CD4-positive, alpha-beta T cell treated with Interferon gamma for 1 hour (primary cell): ENCODE data around the gene CD4.

Experiments
- DNase-seq: peaks from one replicate; pipeline ENCODE4 v3.0.0-alpha.2; 2020

CD4 gene

DNA sequence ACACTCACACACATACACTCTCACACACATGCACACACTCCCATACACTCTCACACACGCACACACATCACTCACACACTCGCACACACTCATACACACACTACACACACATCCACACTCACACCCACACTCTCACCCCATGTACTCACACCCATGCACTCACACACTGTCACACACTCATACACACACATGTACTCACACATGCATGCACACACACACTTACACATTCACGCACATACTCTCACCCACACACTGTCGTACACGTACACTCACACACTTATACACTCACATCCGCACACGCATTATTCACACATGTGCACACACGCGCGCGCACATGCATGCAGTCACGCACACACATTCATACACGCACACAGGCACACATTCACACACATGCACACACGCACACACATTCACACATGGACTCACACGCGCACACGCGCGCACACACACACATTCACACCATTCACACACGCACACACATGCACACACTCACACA lies 28.4 kb downstream of the CD4 start:
- no peak for DNase-seq

DNA sequence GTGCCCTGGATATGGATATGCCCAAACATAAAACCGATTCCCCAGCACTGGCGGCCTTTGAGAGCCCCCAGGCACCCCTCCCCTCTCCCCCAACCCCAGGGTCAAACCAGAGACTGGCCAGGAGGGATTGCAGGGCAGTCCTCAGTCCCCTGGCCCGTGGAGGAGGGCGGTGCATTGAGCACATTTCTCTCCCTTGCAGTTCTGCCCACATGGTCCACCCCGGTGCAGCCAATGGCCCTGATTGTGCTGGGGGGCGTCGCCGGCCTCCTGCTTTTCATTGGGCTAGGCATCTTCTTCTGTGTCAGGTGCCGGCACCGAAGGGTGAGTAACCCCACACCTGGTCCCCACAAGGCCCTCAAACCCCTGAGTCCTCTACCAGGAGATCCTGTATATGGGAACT lies 28.9 kb downstream of the CD4 start:
- DNase-seq, result no peak

DNA sequence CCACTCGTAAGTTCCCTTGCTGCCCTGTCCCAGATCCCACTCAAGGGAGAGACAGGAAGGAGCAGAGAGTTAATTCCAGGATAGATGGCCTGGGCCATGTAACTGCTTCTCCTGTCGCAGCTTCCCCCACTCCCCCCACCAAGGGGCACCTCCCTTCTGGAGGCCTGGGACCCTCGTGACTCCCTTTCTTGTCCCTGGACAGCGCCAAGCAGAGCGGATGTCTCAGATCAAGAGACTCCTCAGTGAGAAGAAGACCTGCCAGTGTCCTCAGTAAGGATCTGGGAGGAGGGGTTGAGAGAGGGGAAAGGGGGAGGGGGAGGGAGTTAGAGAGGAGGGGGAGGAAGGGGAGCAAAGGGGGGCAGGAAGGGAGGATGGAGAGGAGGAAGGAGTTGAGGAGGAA lies 29.3 kb downstream of the CD4 start:
- DNase-seq, result no peak

DNA sequence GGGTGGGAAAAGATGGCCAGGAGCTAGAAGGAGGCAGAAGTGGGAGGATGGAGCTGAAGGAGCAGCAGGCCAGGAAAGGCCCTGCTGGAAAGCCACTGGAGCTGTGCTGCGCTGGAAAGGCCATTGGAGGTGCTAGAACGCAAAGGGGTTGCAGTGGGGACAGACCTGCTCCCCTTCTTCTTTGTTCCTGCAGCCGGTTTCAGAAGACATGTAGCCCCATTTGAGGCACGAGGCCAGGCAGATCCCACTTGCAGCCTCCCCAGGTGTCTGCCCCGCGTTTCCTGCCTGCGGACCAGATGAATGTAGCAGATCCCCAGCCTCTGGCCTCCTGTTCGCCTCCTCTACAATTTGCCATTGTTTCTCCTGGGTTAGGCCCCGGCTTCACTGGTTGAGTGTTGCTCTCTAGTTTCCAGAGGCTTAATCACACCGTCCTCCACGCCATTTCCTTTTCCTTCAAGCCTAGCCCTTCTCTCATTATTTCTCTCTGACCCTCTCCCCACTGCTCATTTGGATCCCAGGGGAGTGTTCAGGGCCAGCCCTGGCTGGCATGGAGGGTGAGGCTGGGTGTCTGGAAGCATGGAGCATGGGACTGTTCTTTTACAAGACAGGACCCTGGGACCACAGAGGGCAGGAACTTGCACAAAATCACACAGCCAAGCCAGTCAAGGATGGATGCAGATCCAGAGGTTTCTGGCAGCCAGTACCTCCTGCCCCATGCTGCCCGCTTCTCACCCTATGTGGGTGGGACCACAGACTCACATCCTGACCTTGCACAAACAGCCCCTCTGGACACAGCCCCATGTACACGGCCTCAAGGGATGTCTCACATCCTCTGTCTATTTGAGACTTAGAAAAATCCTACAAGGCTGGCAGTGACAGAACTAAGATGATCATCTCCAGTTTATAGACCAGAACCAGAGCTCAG lies 30.0 kb downstream of the CD4 start:
- no peak for DNase-seq

DNA sequence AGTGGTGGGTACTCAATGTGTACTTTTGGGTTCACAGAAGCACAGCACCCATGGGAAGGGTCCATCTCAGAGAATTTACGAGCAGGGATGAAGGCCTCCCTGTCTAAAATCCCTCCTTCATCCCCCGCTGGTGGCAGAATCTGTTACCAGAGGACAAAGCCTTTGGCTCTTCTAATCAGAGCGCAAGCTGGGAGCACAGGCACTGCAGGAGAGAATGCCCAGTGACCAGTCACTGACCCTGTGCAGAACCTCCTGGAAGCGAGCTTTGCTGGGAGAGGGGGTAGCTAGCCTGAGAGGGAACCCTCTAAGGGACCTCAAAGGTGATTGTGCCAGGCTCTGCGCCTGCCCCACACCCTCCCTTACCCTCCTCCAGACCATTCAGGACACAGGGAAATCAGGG lies 30.8 kb downstream of the CD4 start:
- no peak for DNase-seq

DNA sequence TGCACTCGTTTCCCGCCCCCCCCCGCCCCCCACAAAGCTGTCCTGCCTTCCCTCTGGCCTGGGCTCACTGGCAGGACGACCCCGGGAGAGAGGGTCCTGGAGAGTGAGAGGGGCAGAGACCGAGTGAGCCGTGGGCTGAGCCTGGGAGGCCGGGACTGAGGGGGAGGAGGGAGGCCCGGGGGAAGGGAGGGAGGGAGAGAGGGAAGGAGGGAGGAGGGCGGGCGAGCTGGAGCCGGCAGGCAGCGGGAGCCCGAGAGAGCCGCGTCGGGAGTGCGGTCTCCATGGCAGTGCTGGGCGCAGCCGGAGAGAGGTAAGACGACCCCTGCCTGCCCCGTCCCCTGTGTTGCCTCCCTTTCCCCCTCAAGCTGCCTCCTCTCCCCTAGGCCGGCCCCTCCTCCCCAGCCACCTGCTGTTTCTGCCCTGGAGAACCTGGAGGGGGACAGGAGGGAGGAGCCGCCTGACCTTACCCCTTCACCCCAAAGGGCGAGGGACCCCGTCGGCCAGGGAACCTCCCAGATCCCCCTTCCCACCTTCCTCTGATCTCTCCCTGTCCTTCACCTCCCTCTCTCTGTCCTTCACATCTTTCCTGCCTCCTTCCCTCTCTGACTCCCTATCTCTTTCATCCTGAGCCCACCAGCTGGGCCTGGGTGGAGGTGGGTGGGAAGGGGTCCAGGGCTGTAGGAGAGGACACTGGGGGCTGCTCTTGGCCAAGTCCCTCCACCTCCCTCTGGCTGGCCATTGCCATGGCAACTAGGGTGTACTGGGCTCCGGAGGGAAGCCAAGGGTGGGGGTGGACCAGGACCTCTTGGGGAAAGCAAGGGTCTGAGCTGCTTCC lies 32.5 kb downstream of the CD4 start, which contains the start of gene GPR162:
Gene GPR162, plus strand, starts transcription at position 231 of the 835 bp plus-strand sequence. CDS start 2,078 bp downstream, outside the sequence.
- peak; percentile 8 for DNase-seq

DNA sequence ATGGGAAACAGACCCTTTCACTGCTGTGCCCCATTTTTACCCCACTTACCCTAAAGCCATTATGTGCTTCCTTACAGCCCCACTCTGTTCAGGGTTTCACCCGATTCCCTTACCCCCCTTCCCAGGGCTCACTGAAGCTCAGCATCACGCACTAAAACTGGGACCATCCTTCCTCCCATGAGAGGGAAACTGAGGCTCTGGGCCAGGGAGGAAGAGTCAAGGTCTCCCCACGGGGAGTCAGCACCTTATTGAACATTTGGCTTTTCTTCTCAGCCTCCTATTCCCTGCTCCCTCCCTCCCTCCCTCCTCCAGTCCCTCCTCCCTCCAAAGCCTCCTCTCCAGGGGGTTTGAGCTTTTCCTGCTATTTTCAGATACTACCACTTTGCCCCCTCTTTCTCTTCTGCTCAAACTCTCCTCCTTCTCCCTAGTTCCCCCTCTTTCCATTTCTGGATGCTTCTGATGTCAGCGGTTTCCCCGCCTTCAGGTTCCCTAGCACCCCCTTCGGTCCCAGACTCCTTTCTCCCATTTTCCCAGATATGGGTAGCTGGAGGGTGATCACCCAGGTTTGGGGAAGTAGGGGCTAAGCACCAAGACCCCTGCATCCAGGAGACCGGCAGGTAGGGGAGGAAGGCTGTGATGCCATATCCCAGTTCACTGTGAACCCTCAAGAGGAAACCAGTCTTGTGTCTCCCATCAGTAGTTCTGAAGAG lies 33.3 kb downstream of the CD4 start:
- DNase-seq, result no peak

DNA sequence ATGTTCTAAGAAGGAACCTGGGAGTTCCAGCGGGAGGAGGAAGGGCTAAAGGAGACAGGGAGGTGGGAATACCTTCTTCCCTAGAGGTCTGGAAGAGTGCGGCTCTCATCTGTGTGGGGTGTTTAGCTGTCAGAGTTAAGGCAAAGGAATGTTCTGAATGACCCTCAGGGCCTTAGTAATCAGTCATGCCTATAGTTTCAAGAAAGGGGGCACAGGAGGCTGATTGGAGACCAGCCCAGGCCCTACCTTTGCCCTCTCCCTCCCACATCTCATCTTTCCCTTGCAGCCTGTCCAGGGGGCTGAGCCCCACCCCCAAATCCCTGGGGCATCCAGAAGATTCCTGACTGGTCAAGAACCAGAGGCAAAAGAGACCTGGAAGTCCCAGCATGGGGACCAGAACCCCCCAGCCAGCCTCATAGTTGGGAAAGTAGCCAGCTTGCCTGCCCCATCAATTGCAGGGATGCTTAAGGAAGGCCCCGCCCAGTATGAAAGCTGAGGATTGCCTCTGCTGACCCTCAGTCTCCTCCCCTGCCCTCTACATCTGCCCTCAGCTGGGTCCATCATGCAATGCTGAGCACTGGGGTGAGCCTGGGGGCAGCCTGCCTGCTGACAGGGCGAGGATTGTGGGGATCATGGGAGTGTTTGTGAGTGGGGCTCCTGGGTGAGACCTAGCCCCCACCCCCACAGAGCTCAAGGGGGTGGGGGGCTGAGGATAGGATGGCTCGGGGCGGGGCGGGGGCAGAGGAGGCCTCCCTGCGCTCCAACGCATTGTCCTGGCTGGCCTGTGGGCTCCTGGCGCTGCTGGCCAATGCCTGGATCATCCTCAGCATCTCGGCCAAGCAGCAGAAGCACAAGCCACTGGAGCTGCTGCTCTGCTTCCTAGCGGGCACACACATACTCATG lies 34.1 kb downstream of the CD4 start:
- no peak for DNase-seq

DNA sequence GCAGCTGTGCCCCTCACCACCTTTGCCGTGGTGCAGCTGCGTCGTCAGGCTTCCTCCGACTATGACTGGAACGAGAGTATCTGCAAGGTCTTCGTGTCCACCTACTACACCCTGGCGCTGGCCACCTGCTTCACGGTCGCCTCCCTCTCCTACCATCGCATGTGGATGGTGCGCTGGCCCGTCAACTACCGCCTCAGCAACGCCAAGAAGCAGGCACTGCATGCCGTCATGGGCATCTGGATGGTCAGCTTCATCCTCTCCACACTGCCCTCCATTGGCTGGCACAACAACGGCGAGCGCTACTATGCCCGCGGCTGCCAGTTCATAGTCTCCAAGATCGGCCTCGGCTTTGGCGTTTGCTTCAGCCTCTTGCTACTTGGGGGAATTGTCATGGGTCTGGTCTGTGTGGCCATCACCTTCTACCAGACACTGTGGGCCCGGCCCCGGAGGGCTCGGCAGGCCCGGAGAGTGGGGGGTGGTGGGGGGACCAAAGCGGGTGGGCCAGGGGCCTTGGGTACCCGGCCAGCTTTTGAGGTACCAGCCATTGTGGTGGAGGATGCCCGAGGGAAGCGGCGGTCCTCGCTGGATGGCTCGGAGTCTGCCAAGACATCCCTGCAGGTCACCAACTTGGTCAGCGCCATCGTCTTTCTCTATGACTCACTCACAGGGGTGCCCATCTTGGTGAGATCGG lies 34.9 kb downstream of the CD4 start:
- DNase-seq, result no peak

DNA sequence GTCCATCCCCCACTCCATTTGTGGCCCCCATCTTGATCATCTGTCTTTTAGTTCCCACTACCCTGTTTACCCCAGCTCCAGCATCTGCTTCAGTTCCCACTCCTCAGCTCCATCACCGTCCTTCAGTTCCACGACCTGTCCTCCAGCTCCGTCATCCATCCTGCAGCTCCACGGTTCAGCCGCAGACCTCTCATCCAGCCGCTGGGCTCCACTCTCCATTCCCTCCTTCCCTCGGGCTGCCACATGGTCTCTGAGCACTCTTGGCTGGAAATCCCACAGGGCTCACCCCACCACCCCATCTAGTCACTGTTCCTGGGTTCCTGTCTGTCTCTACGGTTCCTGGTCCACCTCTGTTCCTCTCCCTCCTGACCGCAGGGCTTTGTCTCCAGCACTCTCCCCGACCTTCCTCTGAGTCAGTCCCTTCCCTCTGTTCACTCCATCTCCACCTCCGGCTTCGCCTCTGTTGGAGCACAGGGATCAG lies 35.6 kb downstream of the CD4 start:
- DNase-seq, result no peak

DNA sequence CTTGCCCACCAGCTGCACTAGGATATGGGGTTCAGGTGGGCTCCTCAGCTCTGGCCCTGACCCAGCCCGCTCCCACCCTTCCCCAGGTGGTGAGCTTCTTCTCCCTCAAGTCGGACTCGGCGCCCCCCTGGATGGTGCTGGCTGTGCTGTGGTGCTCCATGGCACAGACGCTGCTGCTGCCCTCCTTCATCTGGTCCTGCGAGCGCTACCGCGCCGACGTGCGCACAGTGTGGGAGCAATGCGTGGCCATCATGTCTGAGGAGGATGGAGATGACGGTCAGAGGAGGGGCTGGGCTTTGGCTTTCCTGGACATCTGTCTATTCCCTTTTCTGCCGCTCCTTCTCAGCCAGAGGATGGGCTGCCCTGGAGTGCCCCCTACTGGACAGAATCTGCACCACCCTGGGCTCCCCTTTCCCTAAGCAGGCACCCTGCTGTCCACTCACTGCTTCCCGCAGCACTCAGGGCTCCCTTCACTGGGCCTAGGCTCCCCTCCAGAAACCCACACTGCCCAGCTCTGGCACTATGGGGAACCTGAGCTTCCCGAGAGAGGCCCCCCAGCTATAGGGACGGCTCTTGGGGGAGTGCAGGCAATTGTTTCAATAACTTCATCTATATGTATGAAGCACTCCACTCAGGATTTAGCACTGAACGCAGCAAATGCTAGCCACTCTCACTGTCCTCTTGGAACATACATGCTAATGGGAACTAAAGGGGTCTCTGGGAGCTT lies 36.2 kb downstream of the CD4 start:
- peak; percentile 69 for DNase-seq

DNA sequence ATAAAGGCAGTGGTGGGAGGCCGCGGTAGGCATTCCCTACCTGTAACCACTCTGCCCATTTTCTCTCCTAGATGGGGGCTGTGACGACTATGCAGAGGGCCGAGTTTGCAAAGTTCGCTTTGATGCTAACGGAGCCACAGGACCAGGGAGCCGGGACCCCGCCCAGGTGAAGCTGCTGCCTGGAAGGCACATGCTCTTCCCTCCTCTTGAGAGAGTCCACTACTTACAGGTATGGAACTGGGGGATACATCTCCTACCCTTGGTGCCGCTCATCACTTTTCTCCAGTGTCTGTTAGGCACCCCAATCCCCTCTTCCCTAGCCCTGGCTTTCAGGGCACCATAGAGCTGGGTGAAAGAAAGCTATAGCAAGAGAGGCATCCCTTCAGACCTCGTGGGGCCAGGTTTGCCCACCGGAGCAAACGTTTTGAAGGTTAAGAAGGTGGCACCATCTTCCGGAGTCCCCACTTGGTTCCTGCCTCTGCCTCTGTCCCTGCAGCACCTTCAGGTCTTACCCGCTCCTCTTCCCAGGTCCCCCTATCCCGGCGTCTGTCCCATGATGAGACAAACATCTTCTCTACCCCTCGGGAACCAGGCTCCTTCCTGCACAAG lies 36.9 kb downstream of the CD4 start:
- DNase-seq, result no peak

DNA sequence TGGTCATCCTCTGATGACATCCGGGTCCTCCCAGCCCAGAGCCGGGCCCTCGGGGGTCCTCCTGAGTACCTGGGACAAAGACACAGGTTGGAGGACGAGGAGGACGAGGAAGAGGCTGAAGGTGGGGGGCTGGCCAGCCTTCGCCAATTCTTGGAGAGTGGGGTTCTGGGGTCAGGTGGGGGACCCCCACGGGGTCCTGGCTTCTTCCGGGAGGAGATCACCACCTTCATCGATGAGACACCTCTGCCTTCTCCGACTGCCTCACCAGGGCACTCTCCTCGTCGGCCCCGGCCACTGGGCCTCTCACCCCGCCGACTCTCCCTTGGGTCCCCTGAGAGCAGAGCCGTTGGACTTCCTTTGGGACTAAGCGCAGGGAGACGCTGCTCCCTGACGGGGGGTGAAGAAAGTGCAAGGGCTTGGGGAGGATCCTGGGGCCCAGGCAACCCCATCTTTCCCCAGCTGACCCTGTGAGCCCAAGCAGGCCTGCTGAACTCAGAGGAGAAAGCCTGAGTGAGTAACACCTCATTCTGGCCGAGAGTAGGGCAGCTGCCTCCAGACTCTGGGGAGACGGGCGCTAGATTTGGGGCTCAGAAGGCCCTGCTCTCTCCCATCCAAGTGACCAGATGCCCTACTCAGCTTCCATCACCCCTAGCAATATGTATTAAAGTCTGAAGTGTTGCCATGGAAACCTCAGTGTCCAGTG lies 37.6 kb downstream of the CD4 start:
- no peak for DNase-seq

DNA sequence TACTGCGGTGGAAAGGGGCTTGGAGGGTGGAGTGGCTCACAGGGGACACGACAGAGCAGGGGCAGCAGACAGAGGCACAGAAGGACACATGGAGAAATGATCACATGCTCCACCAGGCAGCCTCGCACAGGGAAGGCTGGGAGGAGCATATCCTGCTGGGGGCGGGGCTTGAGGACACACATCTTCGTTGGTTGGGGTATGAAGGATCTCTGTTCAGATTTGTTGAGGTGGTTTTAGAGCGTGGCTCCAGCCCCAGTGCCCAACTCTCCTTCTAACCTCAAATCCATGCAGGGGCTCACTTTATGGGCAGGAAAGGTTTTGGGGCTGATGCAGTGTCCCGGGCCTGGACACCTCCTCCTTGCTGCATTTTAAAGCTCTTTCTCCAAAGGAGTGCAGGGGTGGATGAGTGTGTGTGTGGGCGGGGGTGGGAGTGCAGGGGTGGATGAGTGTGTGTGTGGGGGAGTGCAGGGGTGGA lies 38.1 kb downstream of the CD4 start:
- peak; percentile 14 for DNase-seq

DNA sequence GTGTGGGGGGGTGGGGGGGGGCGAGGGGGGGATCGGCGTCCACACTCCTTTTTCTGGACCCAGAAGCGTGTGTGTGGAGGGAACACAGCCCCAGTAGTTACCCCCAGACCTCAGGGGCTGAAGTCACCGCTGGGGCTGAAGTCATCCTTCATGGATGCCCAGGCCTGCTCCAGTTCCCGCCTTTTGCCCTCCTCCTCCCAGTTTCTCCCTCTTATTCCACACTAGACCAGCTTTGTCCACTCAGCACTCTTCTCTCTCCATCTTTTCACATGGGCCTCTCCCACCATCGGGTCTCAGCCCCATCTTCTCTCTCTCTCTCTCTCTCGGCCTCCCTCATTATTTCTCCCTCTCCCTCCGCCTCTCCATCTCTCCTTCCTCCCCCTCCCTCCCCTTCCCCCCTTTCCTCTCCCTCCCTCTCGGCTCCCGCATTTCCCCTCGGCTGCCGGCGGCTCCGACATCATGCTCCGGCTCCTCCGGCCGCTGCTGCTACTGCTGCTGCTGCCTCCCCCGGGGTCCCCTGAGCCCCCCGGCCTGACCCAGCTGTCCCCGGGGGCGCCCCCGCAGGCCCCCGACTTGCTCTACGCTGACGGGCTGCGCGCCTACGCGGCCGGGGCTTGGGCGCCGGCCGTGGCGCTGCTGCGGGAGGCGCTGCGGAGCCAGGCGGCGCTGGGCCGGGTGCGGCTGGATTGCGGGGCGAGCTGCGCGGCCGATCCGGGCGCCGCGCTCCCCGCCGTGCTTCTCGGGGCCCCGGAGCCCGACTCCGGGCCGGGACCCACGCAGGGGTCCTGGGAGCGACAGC lies 38.9 kb downstream of the CD4 start, which contains the start of gene P3H3:
Gene P3H3, plus strand, starts transcription at position 426 of the 799 bp plus-strand sequence. Its CDS starts 34 bp downstream, at position 460.
- DNase-seq, result no peak

DNA sequence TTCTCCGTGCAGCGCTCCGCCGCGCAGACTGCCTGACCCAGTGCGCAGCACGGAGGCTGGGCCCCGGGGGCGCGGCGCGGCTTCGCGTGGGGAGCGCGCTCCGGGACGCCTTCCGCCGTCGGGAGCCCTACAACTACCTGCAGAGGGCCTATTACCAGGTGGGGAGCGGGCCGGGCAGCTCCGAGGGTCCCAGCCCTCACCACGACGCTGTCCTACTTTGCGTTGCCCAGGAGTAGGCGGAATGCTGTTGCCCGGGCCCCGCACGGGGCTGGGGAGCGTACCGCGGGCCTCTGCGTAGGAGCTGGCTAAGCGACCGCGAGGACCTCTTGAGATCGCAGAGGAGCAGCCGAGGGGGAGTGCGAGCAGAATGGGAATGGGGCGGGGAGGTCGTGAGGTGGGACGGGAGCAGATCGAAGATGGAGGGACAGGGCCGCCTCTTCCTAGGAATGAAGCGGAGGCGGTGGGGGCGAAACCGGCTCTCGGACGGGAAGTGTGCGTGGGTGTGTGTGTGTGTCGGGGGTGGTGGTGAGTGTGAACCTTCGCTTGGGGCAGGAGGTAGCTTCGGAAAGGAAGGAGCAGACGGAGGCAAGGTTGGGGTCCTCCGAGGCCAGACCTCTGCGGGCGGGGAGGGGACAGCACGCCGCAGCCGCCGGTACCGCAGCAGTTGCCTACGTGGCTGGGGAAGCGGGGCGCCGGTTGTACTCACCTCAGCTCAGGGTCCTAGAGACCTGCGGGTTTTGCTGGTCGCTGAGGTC lies 39.6 kb downstream of the CD4 start:
- DNase-seq, result peak; percentile 12

DNA sequence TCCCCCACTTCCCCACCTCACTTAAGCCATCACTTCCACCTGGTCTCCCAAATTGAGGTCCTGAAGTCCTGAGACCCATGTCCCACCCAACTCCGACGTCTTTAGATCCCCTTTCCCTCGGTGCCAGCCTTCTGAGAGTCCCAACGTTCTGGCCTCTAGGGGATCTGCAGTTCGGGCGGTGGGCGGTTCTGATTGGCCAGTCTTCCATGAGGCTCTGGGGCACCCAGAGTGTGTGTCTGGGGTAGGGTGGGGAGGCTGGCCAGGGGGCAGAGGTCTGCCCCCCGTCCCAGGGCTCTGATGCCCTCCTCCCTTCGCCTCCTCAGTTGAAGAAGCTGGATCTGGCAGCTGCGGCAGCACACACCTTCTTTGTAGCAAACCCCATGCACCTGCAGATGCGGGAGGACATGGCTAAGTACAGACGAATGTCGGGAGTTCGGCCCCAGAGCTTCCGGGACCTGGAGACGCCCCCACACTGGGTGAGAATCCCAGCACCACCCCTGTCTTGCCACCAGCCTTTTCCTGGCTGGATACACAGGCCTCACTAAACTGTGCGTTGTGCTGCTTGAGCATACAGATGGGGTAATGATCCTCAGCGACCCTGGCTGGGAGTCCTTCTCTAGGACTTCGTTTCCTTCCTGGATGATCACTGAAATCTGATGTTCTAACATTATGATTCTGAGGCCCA lies 40.4 kb downstream of the CD4 start:
- no peak for DNase-seq
